HG03521 (cell line): ENCODE results near the gene S100A10.

Experiments
- ATAC-seq: cut with Tn5 transposase; IDR thresholded peaks from one replicate; pipeline ENCODE4 v1.9.1; 2021; ENCODE audit warnings: mild to moderate bottlenecking, moderate library complexity; ENCODE audit not compliant: unreplicated experiment

Gene S100A10

GRCh38 chr1:151939141-151939540, 54.5 kb downstream of the S100A10 start:
- ATAC-seq: no peak

GRCh38 chr1:151936653-151937052, 57.0 kb downstream of the S100A10 start:
- no peak for ATAC-seq

GRCh38 chr1:151935894-151936602, 57.6 kb downstream of the S100A10 start:
- ATAC-seq: no peak

- no peak for ATAC-seq
Measured at GRCh38 chr1:151935154-151935553, 58.5 kb downstream of the S100A10 start.

GRCh38 chr1:151934048-151934493, 59.6 kb downstream of the S100A10 start:
- no peak for ATAC-seq
